ENCODE data around the gene DHTKD1.

The DHTKD1 gene

DNA sequence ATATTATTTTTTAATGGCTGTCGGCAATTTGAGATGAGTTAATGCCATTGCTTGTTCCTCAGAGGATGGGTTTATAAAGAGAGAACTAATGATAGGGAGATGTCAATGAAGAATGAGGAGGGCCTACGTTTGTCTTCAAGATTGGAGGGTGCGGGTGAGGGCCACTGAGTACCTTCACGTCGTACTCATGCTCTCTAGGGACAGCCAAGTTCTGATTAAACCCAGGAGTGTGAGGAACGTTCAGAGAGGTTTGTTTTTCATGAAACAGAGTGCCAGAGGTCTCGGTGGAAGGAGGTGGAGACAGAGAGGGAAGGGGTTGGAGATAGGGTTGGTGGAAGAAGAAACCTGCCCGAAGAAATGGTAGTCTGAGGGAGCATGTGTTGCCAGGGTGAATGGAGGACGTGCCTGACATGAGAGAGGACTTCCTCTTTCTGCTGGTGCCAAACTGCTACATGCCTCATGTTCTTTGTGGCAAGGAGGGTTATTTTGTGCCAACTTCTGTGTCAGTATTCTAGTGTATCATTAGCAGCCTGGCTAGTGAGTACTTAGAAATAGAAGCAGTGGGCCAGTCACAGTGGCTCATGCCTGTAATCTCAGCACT is 8.9 kb downstream of the DHTKD1 start:
- TF ChIP-seq TAF1 (IDR thresholded peaks at IDR 0.05; ENCODE audit: low read depth) (no peak), YY1 (IDR thresholded peaks at IDR 0.05; ENCODE audit: low read depth) (no peak), CEBPB (IDR thresholded peaks at IDR 0.05) (no peak), TCF12 (IDR thresholded peaks at IDR 0.05; ENCODE audit: low read depth) (no peak), EGR1 (IDR thresholded peaks at IDR 0.05) (no peak), TEAD4 (IDR thresholded peaks at IDR 0.05) (no peak), EP300 (IDR thresholded peaks at IDR 0.05; ENCODE audit: borderline replicate concordance) (no peak), NFIC (IDR thresholded peaks at IDR 0.05) (no peak)
- TF ChIP-seq, protein P1, sequence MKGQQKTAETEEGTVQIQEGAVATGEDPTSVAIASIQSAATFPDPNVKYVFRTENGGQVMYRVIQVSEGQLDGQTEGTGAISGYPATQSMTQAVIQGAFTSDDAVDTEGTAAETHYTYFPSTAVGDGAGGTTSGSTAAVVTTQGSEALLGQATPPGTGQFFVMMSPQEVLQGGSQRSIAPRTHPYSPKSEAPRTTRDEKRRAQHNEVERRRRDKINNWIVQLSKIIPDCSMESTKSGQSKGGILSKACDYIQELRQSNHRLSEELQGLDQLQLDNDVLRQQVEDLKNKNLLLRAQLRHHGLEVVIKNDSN (IDR thresholded peaks at IDR 0.05) = no peak
- TF ChIP-seq, protein P2, sequence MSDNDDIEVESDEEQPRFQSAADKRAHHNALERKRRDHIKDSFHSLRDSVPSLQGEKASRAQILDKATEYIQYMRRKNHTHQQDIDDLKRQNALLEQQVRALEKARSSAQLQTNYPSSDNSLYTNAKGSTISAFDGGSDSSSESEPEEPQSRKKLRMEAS (IDR thresholded peaks at IDR 0.05) = no peak

DNA sequence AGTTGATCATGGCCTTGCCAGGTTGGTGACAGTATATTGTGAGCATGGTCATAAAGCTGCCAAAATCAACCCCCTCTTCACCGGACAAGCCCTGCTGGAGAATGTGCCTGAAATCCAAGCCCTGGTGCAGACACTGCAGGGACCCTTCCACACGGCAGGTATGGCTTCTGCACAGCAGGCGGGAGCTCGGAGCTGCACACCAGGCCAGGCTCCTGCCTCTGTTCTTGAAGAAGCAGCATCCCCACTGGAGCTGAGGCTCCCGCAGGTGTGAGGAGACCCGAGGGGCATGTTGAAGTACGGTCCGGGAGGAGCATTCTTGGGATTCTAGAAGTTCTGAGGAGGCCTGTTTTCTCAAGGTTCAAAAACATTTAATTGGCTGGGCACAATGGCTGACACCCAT is 12.7 kb downstream of the DHTKD1 start:
- TF ChIP-seq EGR1 (IDR thresholded peaks at IDR 0.05) = no peak
- no peak for TF ChIP-seq CEBPB (IDR thresholded peaks at IDR 0.05)
- no peak for TF ChIP-seq FOXM1 (IDR thresholded peaks at IDR 0.05; ENCODE audit: borderline replicate concordance, low read depth)
- no peak for TF ChIP-seq ZBTB7A (IDR thresholded peaks at IDR 0.05; ENCODE audit: low read depth)
- no peak for TF ChIP-seq TAF1 (IDR thresholded peaks at IDR 0.05; ENCODE audit: low read depth)
- TF ChIP-seq TCF12 (IDR thresholded peaks at IDR 0.05; ENCODE audit: low read depth) = no peak
- TF ChIP-seq RAD21 (IDR thresholded peaks at IDR 0.05; ENCODE audit: low read depth) = no peak
- no peak for TF ChIP-seq TEAD4 (IDR thresholded peaks at IDR 0.05)

DNA sequence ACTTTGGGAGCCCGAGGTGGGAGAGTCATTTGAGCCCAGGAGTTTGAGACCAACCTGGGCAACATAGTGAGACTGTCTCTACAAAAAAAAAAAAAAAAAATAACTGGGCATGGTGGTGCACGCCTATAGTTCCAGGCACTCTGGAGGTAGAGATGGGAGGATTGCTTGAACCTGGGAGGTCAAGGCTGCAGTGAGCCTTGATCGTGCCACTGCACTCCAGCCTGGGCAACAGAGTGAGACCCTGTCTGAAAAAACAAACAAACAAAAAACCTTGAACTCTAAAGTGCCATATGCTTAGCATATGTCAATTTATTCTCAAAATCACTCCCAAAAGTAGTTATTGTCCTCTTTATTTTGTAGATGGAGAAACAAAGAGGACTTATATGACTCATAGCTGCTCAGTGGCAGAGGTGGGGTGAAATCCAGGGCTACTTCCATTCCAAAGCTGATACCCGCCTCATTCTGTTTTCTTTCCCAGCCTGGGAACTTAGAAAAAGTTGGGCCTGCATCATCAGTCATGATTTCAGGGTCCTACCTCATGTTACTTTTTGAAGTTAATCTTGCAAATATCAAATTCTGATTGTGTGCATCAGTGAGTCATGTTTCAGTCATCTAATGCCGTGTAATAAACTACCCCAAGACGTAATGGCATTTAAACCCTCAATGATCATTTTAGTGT is 13.3 kb downstream of the DHTKD1 start:
- TF ChIP-seq EGR1 (IDR thresholded peaks at IDR 0.05) (no peak), RAD21 (IDR thresholded peaks at IDR 0.05; ENCODE audit: low read depth) (no peak), TCF12 (IDR thresholded peaks at IDR 0.05; ENCODE audit: low read depth) (no peak), CEBPB (IDR thresholded peaks at IDR 0.05) (no peak), FOXM1 (IDR thresholded peaks at IDR 0.05; ENCODE audit: borderline replicate concordance, low read depth) (no peak), YY1 (IDR thresholded peaks at IDR 0.05; ENCODE audit: low read depth) (no peak), NFIC (IDR thresholded peaks at IDR 0.05) (no peak), TAF1 (IDR thresholded peaks at IDR 0.05; ENCODE audit: low read depth) (no peak), CREB1 (IDR thresholded peaks at IDR 0.05; ENCODE audit: low read depth) (no peak), EP300 (IDR thresholded peaks at IDR 0.05; ENCODE audit: borderline replicate concordance) (no peak), ZBTB7A (IDR thresholded peaks at IDR 0.05; ENCODE audit: low read depth) (no peak), TEAD4 (IDR thresholded peaks at IDR 0.05) (no peak)
- TF ChIP-seq, protein P2 (IDR thresholded peaks at IDR 0.05) = no peak
- TF ChIP-seq, protein P3, sequence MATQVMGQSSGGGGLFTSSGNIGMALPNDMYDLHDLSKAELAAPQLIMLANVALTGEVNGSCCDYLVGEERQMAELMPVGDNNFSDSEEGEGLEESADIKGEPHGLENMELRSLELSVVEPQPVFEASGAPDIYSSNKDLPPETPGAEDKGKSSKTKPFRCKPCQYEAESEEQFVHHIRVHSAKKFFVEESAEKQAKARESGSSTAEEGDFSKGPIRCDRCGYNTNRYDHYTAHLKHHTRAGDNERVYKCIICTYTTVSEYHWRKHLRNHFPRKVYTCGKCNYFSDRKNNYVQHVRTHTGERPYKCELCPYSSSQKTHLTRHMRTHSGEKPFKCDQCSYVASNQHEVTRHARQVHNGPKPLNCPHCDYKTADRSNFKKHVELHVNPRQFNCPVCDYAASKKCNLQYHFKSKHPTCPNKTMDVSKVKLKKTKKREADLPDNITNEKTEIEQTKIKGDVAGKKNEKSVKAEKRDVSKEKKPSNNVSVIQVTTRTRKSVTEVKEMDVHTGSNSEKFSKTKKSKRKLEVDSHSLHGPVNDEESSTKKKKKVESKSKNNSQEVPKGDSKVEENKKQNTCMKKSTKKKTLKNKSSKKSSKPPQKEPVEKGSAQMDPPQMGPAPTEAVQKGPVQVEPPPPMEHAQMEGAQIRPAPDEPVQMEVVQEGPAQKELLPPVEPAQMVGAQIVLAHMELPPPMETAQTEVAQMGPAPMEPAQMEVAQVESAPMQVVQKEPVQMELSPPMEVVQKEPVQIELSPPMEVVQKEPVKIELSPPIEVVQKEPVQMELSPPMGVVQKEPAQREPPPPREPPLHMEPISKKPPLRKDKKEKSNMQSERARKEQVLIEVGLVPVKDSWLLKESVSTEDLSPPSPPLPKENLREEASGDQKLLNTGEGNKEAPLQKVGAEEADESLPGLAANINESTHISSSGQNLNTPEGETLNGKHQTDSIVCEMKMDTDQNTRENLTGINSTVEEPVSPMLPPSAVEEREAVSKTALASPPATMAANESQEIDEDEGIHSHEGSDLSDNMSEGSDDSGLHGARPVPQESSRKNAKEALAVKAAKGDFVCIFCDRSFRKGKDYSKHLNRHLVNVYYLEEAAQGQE (IDR thresholded peaks at IDR 0.05; ENCODE audit: low read depth) = no peak
- TF ChIP-seq, protein P1 (IDR thresholded peaks at IDR 0.05) = no peak

DNA sequence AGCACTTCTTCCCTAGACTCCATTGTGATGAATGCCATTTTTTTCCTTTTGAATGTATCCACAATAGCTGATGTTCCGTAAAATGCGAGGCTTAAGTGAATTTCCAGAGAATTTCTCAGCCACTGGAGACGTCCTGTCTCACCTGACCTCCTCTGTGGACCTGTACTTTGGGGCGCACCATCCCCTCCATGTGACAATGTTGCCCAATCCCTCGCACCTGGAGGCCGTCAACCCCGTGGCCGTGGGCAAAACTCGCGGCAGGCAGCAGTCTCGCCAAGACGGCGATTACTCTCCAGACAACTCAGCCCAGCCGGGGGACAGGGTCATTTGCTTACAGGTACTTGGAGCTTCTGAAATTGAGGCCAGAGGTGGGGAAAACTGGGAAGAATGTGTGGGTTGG is 20.2 kb downstream of the DHTKD1 start:
- TF ChIP-seq NFIC (IDR thresholded peaks at IDR 0.05) = no peak
- no peak for TF ChIP-seq ZBTB7A (IDR thresholded peaks at IDR 0.05; ENCODE audit: low read depth)
- TF ChIP-seq FOXM1 (IDR thresholded peaks at IDR 0.05; ENCODE audit: borderline replicate concordance, low read depth) = no peak
- TF ChIP-seq TEAD4 (IDR thresholded peaks at IDR 0.05) = no peak
- TF ChIP-seq, protein P2 (IDR thresholded peaks at IDR 0.05) = no peak
- TF ChIP-seq YY1 (IDR thresholded peaks at IDR 0.05; ENCODE audit: low read depth) = no peak

DNA sequence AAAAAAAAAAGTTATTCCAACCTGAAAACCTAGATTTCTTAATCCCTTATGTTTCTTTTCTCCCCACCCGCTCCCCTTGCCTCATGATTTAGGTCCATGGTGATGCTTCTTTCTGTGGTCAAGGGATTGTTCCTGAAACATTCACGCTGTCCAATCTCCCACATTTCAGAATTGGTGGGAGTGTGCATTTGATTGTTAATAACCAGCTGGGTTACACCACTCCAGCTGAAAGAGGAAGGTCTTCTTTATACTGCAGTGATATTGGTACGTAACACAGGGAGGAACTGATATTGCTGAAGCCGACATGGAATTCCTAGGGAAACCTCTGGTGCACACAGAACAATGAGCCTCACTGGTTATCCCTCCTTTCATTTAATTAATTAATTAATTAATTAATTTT is 22.7 kb downstream of the DHTKD1 start:
- TF ChIP-seq NFIC (IDR thresholded peaks at IDR 0.05) (no peak), RAD21 (IDR thresholded peaks at IDR 0.05; ENCODE audit: low read depth) (no peak), CREB1 (IDR thresholded peaks at IDR 0.05; ENCODE audit: low read depth) (no peak), ZBTB7A (IDR thresholded peaks at IDR 0.05; ENCODE audit: low read depth) (no peak)
- TF ChIP-seq, protein P1 (IDR thresholded peaks at IDR 0.05) = no peak
- TF ChIP-seq, protein P2 (IDR thresholded peaks at IDR 0.05) = no peak

DNA sequence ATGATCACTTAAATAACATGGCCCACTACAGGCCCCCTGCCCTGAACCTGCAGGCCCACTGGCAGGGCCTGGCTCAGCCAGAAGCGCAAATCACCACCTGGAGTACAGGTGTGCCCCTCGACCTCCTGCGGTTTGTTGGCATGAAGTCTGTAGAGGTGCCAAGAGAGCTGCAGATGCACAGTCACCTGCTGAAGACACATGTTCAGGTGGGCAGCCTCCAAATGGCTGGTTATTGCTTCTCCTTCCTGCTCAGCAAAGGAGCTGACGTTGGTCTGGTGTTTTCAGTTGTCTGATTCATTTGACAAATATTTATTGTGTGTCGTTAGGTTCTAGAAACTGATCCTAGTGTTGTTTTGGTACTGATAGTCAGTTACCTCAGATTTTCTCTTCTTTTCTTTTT is 29.0 kb downstream of the DHTKD1 start:
- TF ChIP-seq, protein P3 (IDR thresholded peaks at IDR 0.05; ENCODE audit: low read depth) = no peak
- TF ChIP-seq, protein P1 (IDR thresholded peaks at IDR 0.05) = no peak
- no peak for TF ChIP-seq NFIC (IDR thresholded peaks at IDR 0.05)
